Activated CD8-positive, alpha-beta memory T cell treated with anti-CD3 and anti-CD28 coated beads, Interleukin-2, amount 10 ng/mL, durations not matched to agents 7 days and 5 days (primary cell): Measurements from ENCODE around the gene PLXNA4. TPM values are rescaled to one million over a fixed set of nuclear protein-coding genes. Genes with fewer than 3 reads are reported as not detected.

Experiments
- ATAC-seq: fragments of 150-1000 bp; cut with Tn5 transposase; one replicate; pipeline ENCODE4 v1.10.0; 2021; ENCODE audit warnings: moderate library complexity
- CTCF ChIA-PET: fragments of 350-600 bp; sonication (Branson Sonifier 250); formaldehyde crosslinking; loops from one replicate; lab custom pipeline; 2021; ENCODE audit warnings: antibody characterized with exemption; lab: Charles Lee
- DNase-seq: peaks from one replicate; pipeline ENCODE4 v3.0.0-alpha.2; 2020
- H3K27ac Mint-ChIP-seq: one replicate; pipeline ENCODE4 v1.8.0; 2021; ENCODE audit warnings: mild to moderate bottlenecking, mixed read lengths
- H3K27me3 Mint-ChIP-seq: one replicate; pipeline ENCODE4 v1.8.0; 2021; ENCODE audit warnings: mixed read lengths
- H3K36me3 Mint-ChIP-seq: one replicate; pipeline ENCODE4 v1.8.0; 2021; ENCODE audit warnings: mild to moderate bottlenecking, mixed read lengths
- H3K4me1 Mint-ChIP-seq: one replicate; pipeline ENCODE4 v1.8.0; 2021; ENCODE audit warnings: mixed read lengths
- H3K4me3 Mint-ChIP-seq: one replicate; pipeline ENCODE4 v1.8.0; 2021; ENCODE audit warnings: mild to moderate bottlenecking, moderate library complexity, mixed read lengths
- H3K9me3 Mint-ChIP-seq: one replicate; pipeline ENCODE4 v1.8.0; 2022; ENCODE audit warnings: low read depth, mixed read lengths
- total RNA-seq, 2 experiments: library from RNA; stranded (reverse); gene quantifications; one replicate each; pipeline ENCODE4 v1.2.3, GENCODE V29; 2021

The PLXNA4 gene
- total RNA-seq, 2 experiments from 2014 or later, result 1.2 to 1.6 TPM

DNA sequence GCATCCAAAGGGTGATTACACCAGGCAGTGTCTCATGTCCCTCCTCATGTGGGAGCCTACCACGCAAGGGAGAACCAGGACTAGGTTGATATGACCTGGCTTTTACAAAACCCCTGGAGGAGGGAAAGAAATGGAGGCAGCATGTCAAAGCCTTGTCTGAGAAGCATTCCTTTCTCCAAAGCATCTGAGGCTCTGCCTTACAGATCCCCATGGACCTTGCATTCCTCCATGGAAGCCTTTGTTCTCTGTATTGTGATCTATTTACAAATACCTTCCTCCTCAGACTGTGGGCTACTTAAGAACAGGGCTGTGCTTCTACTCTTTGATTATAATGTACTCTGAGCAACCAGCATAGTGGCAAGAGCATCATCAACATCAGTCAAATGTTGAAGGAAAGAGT is 197.0 kb downstream of the PLXNA4 start:
- Mint-ChIP-seq H3K9me3 (no peaks in the 10 kb centered on the region), H3K4me3 (no peak overlapping the region), H3K27ac (no peak overlapping the region), H3K36me3 (no peaks in the 10 kb centered on the region), H3K4me1 (no peaks in the 10 kb centered on the region), H3K27me3 (peaks cover 38% of the 10 kb centered on the region)
- DNase-seq (no peak), ATAC-seq (no peak)
- CTCF ChIA-PET, result no interaction called here

- ATAC-seq, result no peak
- Mint-ChIP-seq H3K27ac (no peak overlapping the region), H3K27me3 (peaks cover 34% of the 10 kb centered on the region), H3K4me1 (no peaks in the 10 kb centered on the region), H3K36me3 (no peaks in the 10 kb centered on the region), H3K9me3 (no peaks in the 10 kb centered on the region), H3K4me3 (no peak overlapping the region)
- no peak for DNase-seq
- CTCF ChIA-PET, result interaction anchor here (1.1 kb wide), 1 partner anchor 202 kb away, joined by 3 read pairs; no protein-coding TSS in a partner anchor
These were observed 198.3 kb downstream of the PLXNA4 start for GRCh38 chr7:132377703-132378584.

GRCh38 chr7:132377015-132377414 is 199.3 kb downstream of the PLXNA4 start:
- Mint-ChIP-seq H3K27me3 (peaks cover 30% of the 10 kb centered on the region), H3K4me3 (no peak overlapping the region), H3K4me1 (no peaks in the 10 kb centered on the region), H3K9me3 (no peaks in the 10 kb centered on the region), H3K27ac (no peak overlapping the region), H3K36me3 (no peaks in the 10 kb centered on the region)
- CTCF ChIA-PET, result interaction anchor here (1.1 kb wide), 1 partner anchor 203 kb away, joined by 3 read pairs; no protein-coding TSS in a partner anchor
- DNase-seq, result no peak
- ATAC-seq, result no peak

GRCh38 chr7:132376361-132377013 is 199.8 kb downstream of the PLXNA4 start:
- no peak for ATAC-seq
- DNase-seq, result no peak
- Mint-ChIP-seq H3K36me3 (no peaks in the 10 kb centered on the region), H3K4me3 (no peak overlapping the region), H3K27ac (no peak overlapping the region), H3K4me1 (no peaks in the 10 kb centered on the region), H3K27me3 (peaks cover 27% of the 10 kb centered on the region), H3K9me3 (no peaks in the 10 kb centered on the region)
- CTCF ChIA-PET, result interaction anchor here (1.1 to 1.3 kb wide), 2 partner anchors 204 to 205 kb away, joined by 3 read pairs; no protein-coding TSS in a partner anchor

DNA sequence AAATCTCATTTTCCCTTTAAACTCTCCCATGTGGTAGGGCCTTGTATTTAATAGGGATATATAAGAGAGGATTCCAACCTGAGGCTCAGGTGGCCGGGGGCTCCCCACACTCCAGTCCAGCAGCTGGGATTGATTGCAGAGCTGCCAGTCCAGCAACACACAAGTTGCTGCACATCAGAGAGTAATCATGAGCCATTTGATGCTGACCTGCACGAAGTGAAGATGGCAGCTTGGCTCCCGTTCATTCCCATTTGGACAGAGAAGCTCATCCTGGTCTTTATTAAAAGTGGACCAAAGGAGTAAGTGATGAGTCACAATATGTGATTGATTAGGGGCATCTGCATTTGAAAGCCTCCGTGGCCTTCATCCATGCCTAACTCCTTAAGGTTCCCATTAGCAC is 202.4 kb downstream of the PLXNA4 start:
- H3K4me1 Mint-ChIP-seq, result no peaks in the 10 kb centered on the region
- CTCF ChIA-PET, result interaction anchor here (1.1 kb wide), 1 partner anchor 207 kb away, joined by 4 read pairs; no protein-coding TSS in a partner anchor
- ATAC-seq (no peak), DNase-seq (no peak)
- peaks cover 18% of the 10 kb centered on the region for H3K27me3 Mint-ChIP-seq
- H3K9me3 Mint-ChIP-seq, result no peaks in the 10 kb centered on the region
- no peak overlapping the region for H3K27ac Mint-ChIP-seq
- H3K36me3 Mint-ChIP-seq, result no peaks in the 10 kb centered on the region
- H3K4me3 Mint-ChIP-seq, result no peak overlapping the region

DNA sequence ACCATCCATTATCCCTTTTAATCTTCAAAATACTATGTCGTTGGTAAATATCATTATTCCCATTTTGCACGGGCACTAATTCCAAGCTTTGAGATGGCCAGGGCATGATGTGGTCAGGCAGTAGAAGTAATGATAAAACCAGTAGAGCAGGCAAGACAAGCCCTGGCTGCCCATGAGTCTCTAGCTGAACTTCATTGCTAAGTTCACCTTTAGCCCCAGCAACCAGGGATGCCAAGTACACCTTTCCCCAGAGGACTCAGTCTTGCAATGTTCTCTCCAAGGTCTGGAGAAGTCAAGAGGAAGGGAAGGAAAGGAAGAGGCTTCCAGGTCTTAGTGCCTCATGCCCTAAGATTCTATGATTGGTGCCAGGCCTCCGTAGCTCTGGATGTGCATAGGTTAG is 203.2 kb downstream of the PLXNA4 start:
- Mint-ChIP-seq H3K4me3 (no peak overlapping the region), H3K36me3 (no peaks in the 10 kb centered on the region), H3K4me1 (no peaks in the 10 kb centered on the region), H3K9me3 (no peaks in the 10 kb centered on the region), H3K27me3 (peaks cover 15% of the 10 kb centered on the region), H3K27ac (no peak overlapping the region)
- ATAC-seq, result no peak
- no peak for DNase-seq
- CTCF ChIA-PET, result no interaction called here

- Mint-ChIP-seq H3K27me3 (peaks cover 15% of the 10 kb centered on the region), H3K36me3 (no peaks in the 10 kb centered on the region), H3K4me1 (no peaks in the 10 kb centered on the region), H3K9me3 (no peaks in the 10 kb centered on the region), H3K4me3 (no peak overlapping the region), H3K27ac (no peak overlapping the region)
- no peak for DNase-seq
- CTCF ChIA-PET, result interaction anchor here (0.6 kb wide), 1 partner anchor 813 kb away, joined by 4 read pairs; no protein-coding TSS in a partner anchor
- ATAC-seq, result no peak
These were observed 204.3 kb downstream of the PLXNA4 start for GRCh38 chr7:132371948-132372347.

GRCh38 chr7:132368246-132368900 is 207.9 kb downstream of the PLXNA4 start:
- H3K4me3 Mint-ChIP-seq, result no peak overlapping the region
- no peak for DNase-seq
- H3K36me3 Mint-ChIP-seq, result no peaks in the 10 kb centered on the region
- H3K27me3 Mint-ChIP-seq, result peaks cover 10% of the 10 kb centered on the region
- H3K27ac Mint-ChIP-seq, result no peak overlapping the region
- ATAC-seq, result no peak
- H3K4me1 Mint-ChIP-seq, result no peaks in the 10 kb centered on the region
- H3K9me3 Mint-ChIP-seq, result no peaks in the 10 kb centered on the region
- CTCF ChIA-PET, result no interaction called here

DNA sequence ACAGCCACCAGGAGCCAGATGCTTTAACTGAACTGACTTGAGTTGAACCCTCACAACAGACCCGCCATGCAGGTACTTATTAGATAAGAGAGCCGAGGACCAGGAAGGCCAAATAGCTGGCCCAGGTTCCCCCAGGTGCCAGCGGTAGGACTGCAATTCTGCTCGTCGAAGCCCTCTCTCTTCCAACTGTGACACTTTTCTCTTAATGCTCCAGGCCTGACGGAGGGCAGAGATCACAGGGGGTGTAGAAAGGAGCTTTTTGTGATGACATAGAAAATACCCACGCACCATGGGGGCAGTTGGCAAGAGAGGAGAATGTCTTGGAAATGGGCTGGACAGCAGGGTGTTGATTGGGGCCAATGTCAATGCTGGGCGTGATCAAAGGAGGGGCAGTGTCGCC is 208.5 kb downstream of the PLXNA4 start:
- H3K36me3 Mint-ChIP-seq, result no peaks in the 10 kb centered on the region
- peaks cover 10% of the 10 kb centered on the region for H3K27me3 Mint-ChIP-seq
- no peaks in the 10 kb centered on the region for H3K4me1 Mint-ChIP-seq
- DNase-seq (no peak), ATAC-seq (no peak)
- no peak overlapping the region for H3K4me3 Mint-ChIP-seq
- H3K27ac Mint-ChIP-seq, result no peak overlapping the region
- CTCF ChIA-PET, result no interaction called here
- no peaks in the 10 kb centered on the region for H3K9me3 Mint-ChIP-seq

DNA sequence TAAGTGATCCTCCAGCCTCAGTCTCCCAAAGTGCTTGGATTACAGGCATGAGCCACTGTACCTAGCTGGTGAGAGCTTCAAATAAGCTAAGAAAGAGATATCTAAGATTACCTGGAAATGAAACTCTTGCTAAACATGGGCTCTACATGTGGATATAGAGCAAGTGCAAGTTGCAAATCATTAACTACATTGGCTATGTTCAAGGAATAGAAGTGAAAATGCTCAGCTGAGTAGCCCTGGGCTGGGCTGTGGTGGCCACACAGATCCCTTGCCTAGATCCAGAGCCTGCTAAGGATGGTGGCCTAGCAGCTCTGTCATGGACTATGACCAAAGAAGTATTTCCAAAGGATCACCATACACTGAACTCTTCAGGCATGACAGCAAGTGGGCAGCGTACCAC is 209.3 kb downstream of the PLXNA4 start:
- Mint-ChIP-seq H3K4me3 (no peak overlapping the region), H3K36me3 (no peaks in the 10 kb centered on the region), H3K9me3 (no peaks in the 10 kb centered on the region), H3K4me1 (no peaks in the 10 kb centered on the region), H3K27ac (no peak overlapping the region), H3K27me3 (peaks cover 9% of the 10 kb centered on the region)
- DNase-seq (no peak), ATAC-seq (no peak)
- CTCF ChIA-PET, result no interaction called here

DNA sequence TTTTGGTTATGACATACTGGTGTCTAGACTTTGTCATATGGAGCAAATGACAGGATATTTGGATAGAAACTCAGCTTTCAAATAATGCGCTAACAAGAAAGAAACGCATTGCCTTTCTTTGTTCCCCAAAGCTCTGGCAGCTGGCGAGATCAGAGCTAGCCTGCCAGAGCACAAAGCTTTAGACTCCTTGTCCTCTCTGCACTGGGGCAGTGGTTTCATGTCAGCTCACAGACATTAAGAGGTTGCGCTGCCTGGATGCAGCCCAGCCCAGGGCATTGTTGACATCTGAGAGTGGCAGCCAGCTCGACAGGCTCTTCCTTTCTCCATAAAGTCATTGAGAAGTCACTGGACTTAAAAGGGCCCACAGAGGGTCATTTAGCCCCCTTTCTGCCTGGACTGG is 212.0 kb downstream of the PLXNA4 start:
- DNase-seq (no peak), ATAC-seq (no peak)
- Mint-ChIP-seq H3K9me3 (no peaks in the 10 kb centered on the region), H3K4me3 (no peak overlapping the region), H3K4me1 (no peaks in the 10 kb centered on the region), H3K27me3 (peaks cover 11% of the 10 kb centered on the region), H3K27ac (no peak overlapping the region), H3K36me3 (no peaks in the 10 kb centered on the region)
- CTCF ChIA-PET, result no interaction called here

DNA sequence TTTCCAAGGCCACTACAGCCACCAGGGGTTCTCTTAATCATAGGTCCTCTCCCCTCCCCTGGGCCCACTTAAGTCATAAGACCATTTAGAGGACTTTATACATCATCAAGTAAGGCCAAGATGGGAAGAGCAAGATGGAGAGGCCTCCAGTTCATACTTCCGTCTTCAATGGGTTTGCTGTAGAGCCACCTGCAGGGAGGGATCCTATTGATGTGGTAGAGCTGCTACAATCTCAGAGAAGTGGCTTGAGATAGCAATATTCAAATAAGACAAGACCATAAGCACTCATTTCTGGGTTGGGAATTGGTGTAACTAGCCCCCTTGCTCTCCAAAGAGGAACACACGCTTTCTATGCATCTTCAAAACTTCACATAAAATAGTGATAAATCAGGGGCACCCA is 214.2 kb downstream of the PLXNA4 start:
- H3K27ac Mint-ChIP-seq, result no peak overlapping the region
- H3K36me3 Mint-ChIP-seq, result no peaks in the 10 kb centered on the region
- peaks cover 20% of the 10 kb centered on the region for H3K27me3 Mint-ChIP-seq
- H3K4me1 Mint-ChIP-seq, result no peaks in the 10 kb centered on the region
- no peak overlapping the region for H3K4me3 Mint-ChIP-seq
- H3K9me3 Mint-ChIP-seq, result no peaks in the 10 kb centered on the region
- DNase-seq (no peak), ATAC-seq (no peak)
- CTCF ChIA-PET, result no interaction called here

DNA sequence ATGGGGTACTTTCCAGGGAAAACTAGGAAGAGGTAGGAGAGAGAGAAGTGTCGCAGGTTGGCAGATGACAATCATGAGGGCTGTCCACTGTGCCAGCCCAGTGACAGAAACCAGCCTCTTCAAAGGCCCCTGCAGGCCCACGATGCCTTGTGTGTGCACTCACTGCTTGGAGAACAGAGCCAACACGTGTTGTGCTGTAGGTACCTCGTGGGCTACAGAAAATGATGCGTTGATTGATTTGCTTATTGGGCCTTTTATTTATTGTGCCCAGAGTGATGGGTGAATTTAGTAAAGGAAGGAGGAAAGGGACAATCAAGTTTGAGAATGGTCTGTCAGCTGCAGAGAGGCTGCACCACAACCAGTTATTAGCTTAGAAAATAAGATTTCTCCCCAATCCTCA is 215.1 kb downstream of the PLXNA4 start:
- Mint-ChIP-seq H3K9me3 (no peaks in the 10 kb centered on the region), H3K27ac (no peak overlapping the region), H3K36me3 (no peaks in the 10 kb centered on the region), H3K4me3 (no peak overlapping the region), H3K27me3 (peaks cover 27% of the 10 kb centered on the region), H3K4me1 (no peaks in the 10 kb centered on the region)
- DNase-seq (no peak), ATAC-seq (no peak)
- CTCF ChIA-PET, result no interaction called here
